RCC 7860 (cell line): Measurements from ENCODE around the gene MMP17.
A peak's percentile ranks its signal among the peaks of the same experiment; 100 is the strongest.

ENCODE experiments used
- DNase-seq: peaks from one replicate; pipeline ENCODE4 v3.0.0-alpha.2; 2015; ENCODE audit warnings: low spot score
- FAIRE-seq: peaks from 2 replicates; lab custom pipeline; 2012; peaks lifted over from hg19 to GRCh38; lab: Jason Lieb, UNC

Gene MMP17

GRCh38 chr12:131829791-131830334 lies 1.7 kb downstream of the MMP17 start:
- FAIRE-seq (no peak), DNase-seq (no peak)

GRCh38 chr12:131830335-131830913 lies 2.2 kb downstream of the MMP17 start:
- no peak for FAIRE-seq

GRCh38 chr12:131830914-131831571 lies 2.9 kb downstream of the MMP17 start:
- FAIRE-seq (no peak), DNase-seq (no peak)

More at GRCh38 chr12:131830335-131830913, 2.2 kb downstream of the MMP17 start:
- DNase-seq = peak; percentile 42

GRCh38 chr12:131831635-131832041 lies 3.4 kb downstream of the MMP17 start:
- FAIRE-seq = no peak
- no peak for DNase-seq

DNA sequence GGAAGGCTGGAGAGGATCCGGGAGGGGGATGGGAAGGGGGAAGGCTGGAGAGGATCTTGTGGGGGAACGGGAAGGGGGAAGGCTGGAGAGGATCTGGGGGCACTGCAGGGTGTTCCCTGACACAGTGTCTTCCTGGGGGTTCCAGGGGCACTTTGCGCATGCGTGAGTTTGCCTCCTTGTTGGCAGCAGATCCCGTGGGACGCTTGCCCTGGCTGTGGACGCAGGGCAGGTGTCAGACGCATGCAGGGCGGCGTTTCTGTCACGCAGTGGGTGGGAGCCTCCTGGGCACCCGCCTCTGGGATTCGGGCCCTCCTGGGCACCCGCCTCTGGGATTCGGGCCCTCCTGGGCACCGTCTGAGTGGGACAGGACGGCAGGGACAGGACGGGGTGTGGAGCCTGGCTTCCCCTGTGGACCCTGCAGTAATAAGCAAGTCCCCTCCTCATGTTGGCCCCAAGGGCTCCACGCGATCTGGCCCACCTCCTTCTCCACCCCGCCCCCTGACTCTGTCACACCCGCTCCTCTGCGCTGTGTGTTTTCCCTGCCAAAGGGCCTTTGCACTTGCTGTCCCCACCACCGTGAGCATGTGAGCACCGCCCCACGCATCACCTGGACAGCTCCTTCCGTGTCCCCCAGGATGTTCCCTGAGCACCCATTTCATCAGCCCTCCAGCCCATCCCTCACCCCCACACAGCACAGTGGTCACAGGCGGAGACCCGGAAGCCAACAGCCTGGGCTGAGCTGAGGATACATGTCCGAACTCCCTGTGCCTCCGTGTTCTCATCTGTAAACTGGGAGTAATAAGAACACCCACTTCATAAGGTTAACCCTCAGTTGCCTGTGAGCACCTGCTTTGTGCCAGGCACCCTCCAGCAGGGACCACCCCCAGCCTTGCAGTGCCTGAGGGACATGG lies 4.4 kb downstream of the MMP17 start:
- FAIRE-seq = no peak
- DNase-seq = no peak

DNA sequence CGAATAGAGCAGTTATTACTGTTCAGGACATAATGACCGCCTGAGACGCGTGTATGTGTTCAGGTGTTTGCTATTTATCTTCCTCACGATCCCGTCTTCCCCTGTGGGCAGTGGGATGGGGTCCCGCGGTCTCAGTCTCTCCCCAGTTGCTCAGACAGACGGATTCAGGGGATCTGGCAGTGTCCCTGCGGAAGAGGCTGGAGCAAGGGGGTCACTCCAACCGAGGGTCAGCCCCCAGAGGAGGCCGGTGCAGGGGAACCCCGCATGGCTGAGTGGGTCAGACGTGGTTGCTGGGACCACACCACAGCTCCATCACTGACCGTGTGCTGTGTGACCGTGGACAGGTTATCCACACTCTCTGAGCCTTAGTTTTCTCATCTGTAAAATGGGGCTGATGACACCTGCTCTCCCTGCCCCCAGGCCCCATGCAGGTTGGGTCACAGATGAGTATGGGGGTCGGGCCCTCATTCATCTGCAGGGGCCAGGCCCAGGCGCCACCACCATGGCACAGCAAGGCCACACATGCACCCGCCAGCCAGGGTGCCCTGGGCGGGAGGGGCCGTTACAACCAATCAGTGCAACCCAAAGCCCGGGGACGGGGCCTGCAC lies 5.2 kb downstream of the MMP17 start:
- no peak for DNase-seq
- FAIRE-seq = no peak

GRCh38 chr12:131833896-131834641 lies 5.9 kb downstream of the MMP17 start:
- FAIRE-seq = no peak
- DNase-seq = no peak

GRCh38 chr12:131834798-131835615 lies 6.8 kb downstream of the MMP17 start:
- FAIRE-seq = no peak
- DNase-seq = no peak

GRCh38 chr12:131835616-131836171 lies 7.5 kb downstream of the MMP17 start:
- FAIRE-seq (no peak), DNase-seq (no peak)

DNA sequence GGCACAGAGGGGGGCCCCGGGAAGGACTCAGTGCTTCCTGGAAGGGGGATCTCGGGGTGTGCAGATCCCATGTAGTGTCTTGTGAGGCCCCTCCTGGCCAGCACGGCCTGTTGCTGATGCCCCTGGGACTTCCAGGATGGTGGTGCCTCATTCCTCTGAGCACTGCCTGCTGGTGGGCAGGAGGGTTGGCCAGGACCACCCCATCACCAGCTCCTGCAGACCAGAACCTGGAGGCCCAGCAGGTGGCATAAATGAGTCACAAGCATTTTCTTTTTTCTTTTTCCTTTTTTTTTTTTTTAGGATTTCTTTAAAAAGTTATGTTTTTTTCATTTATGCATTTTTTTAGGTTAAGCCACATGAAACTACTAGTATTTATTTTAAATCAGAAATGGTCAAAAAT lies 8.0 kb downstream of the MMP17 start:
- no peak for DNase-seq
- no peak for FAIRE-seq

GRCh38 chr12:131836714-131837397 lies 8.7 kb downstream of the MMP17 start:
- no peak for DNase-seq
- no peak for FAIRE-seq

DNA sequence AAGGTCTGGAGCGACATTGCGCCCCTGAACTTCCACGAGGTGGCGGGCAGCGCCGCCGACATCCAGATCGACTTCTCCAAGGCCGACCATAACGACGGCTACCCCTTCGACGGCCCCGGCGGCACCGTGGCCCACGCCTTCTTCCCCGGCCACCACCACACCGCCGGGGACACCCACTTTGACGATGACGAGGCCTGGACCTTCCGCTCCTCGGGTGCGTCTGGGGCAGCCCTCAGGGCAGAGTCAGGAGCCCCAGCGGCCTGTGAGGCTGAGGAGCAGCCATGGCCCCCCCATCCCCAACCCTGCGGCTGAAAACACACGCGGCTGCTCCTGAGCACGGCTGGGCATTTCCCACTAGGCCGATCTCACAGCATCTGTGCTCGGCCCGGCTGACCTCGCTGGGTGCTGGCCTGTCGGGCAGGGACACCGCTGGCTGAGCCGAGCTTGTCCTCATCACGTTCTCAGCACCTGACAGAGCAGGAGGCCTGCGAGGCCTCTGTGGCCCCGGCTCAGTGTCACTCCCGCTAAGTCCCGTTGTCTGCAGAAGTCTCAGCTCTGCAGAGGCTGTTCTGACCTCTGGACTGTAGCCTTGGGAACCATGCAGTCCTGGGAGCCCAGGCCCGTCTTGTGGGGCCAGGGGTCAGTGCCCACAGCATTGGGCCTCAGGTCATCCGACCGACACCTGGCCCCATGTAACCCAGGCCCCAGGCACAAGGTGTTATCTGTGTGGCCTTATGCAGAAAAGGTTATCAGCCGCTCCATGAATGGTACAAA lies 12.6 kb downstream of the MMP17 start:
- FAIRE-seq (no peak), DNase-seq (no peak)

DNA sequence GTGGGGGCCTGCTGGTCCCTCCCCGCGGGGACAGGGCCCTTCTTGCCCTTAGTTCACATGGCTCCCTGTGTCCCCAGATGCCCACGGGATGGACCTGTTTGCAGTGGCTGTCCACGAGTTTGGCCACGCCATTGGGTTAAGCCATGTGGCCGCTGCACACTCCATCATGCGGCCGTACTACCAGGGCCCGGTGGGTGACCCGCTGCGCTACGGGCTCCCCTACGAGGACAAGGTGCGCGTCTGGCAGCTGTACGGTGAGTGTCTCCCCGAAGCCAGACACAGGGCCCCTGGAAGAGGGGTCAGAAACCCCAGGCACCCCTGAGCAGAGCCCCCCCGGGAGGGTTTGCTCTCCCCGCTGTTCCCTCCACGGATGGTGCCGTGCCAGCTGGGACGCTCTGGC lies 13.4 kb downstream of the MMP17 start:
- DNase-seq (no peak), FAIRE-seq (no peak)

- DNase-seq (no peak), FAIRE-seq (no peak)
Measured at GRCh38 chr12:131842169-131842568, 14.0 kb downstream of the MMP17 start.

DNA sequence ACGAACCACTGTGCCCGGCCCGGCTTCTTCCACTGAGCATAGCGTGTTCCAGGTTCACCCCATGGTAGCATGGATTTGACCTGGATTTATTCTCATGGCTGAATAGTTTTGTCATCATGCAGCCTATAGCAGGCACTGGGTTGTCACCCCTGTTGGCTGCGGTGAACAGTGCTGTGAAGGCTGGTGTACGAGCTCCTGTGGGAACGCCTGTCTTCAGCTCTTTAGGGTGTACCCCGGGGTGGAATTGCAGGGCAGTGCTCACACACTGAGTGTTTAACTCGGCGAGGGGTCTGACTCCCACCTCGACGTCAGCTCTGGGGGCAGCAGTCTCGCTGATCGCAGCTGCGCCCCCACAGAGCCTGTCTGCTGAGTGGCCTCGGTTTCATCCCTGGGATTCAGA lies 15.3 kb downstream of the MMP17 start:
- DNase-seq (no peak), FAIRE-seq (no peak)

GRCh38 chr12:131844140-131844539 lies 15.9 kb downstream of the MMP17 start:
- DNase-seq (no peak), FAIRE-seq (no peak)

- FAIRE-seq = no peak
- no peak for DNase-seq
Measured at GRCh38 chr12:131844656-131845055, 16.5 kb downstream of the MMP17 start.

DNA sequence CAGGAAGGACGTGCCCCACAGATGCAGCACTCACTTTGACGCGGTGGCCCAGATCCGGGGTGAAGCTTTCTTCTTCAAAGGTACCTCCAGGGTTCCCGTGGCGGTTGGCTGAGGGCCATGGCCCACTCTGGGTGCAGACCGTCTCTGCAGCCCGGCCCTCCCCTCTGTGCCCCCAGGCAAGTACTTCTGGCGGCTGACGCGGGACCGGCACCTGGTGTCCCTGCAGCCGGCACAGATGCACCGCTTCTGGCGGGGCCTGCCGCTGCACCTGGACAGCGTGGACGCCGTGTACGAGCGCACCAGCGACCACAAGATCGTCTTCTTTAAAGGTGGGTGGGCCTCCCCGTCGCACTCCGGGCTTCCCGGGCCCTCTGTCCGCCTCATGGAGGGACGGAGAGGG lies 16.9 kb downstream of the MMP17 start:
- DNase-seq (no peak), FAIRE-seq (no peak)
